RCC 7860 (cell line): ENCODE data around the gene PTPN22.

Experiments
- DNase-seq: peaks from one replicate; pipeline ENCODE4 v3.0.0-alpha.2; 2015; ENCODE audit warnings: low spot score
- FAIRE-seq: peaks from 2 replicates; lab custom pipeline; 2012; peaks lifted over from hg19 to GRCh38; lab: Jason Lieb, UNC

The PTPN22 gene

DNA sequence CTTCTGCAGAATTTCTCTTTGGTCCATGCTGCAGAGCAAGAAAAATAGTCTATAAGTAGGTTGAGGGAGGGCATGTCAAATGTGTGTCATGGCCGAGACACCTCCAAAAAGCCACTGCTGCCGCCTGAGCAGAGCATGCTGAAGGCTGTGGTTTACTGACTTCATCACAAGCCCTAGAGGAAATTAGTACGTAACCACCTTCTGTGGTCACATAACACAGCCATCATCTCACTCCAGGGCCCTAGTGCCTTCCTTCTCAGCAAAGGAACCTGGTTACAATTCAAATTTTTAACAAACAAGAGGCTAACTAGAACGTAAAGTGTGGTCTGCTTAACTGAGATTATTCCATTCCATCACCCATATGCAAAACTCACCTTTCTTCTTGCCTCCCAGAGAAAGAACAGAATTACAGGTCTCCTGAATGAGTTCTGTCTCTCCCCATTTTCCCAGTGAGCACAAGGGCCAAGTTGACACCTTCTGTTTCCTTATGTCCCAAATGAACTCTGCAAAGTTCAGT is at the start of gene PTPN22:
TSS of gene PTPN22 (minus strand) at position 116 of the 517 bp plus-strand sequence.
- peak; percentile 85 for DNase-seq
- peak; percentile 83 for FAIRE-seq

DNA sequence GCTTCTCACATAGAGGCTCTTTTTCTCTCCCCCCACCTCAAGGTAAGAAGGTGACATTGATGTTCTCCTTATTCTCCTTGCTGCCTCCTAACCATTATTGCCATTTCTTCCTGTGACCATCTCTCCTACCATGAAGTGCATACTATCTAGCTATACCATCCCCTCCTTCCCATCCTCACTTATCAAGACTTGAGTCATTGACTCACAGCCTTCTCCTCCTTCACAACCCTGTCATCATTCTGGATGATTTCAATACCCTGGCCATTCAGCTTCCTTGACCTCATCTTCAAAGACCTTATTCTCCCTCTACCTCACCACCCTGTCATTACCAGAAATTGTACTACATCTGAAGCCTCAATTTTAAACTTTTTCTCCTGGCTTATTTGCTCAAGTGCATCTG is 46.7 kb upstream of the PTPN22 start:
- DNase-seq (no peak), FAIRE-seq (no peak)

DNA sequence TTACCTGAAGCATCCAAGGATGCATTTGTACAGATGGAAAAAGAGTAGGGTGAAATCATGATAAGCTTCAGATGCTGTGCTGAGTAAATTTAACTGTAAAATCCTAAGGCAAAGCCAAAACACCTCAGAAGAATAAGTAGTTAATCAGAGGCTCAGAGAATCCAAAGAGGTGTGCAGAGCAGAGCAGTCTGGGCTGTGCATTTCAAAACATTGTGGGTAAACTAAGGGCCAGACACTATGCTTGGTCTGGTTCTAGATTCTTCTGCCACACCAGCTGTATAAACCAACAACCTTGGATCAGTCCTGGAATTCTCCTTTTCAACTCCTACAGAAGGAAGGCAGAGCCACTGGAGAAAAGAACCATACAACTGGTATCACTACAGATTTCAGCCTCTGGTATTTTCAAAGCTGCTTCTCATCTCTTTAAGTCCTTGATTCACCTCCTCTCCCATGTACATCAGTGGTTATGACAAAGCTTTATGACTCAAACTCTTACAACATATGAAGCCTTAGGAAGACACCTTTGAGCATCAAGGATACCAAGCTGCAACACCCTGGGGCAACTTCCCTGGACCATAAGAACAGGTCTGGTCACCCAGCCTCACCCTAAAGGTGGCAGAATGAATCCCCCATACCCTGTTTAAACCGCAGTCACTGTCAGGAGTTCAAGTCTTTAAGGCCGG is 46.0 kb upstream of the PTPN22 start:
- FAIRE-seq, result no peak
- peak; percentile 14 for DNase-seq

DNA sequence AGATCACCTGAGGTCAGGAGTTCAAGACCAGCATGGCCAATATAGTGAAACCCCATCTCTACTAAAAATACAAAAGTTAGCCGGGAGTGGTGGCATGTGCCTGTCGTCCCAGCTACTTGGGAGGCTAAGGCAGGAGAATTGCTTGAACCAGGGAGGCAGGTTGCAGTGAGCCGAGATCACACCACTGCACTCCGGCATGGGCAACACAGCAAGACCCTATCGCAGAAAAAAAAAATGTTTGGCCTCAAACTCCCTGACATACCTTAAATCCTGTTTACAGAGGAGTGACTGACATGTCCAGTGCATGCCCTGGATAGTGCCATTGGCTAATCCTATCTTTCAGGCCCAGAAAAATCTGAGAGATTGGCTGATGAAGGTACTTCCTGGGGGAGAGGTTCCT is 45.5 kb upstream of the PTPN22 start:
- FAIRE-seq (no peak), DNase-seq (no peak)

DNA sequence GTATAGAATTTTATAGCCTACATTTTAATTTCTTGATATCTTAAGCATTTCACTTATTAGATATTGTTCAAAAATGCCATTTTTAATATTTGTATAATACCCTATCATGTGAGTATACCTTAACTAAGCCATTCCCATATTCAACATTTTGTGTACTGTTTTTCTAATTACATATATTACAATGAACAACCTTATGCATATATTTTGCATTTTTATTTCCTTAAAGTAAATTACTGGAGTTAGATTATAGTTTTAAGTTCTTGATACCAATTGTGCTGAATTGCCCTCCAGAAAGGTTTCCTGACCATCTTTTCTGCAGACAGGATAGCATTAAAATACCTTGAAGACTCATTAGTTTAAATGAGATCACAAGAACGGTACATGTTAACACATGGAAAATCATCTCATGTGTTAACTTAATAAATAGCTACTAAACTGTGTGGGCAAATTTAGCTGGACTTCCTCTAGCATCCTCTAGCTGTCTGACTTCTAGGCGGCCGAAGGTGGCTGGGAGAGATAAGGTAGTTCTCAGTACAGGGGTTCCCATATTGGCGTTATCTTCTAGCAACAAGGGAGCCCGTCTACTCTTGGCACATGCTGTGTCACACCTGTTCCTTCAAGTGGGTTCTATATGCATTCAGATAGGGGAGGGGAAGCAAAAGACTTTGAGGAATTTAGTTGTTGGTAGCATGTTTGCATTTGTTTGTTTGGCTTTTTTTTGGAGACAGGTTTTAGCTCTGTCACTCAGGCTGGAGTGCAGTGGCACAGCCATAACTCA is 42.6 kb upstream of the PTPN22 start:
- FAIRE-seq (no peak), DNase-seq (no peak)

DNA sequence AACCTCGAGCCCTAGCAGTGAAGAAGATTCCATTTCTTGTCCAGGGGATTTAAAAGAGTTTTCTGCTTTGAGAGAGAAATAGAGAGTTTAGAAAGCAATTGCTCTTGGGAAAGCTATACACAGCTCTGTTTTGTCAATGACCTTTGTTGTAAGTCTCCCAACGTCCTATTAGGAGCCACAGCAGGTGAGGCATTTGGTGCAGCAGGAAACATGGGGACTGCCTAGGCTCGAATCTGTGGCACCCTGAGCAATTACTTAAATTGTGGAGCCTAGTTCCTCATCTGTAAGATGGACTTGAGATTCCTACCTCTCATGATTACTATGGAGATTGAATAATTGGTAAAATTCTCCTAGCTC is 41.8 kb upstream of the PTPN22 start:
- no peak for DNase-seq
- FAIRE-seq, result no peak

DNA sequence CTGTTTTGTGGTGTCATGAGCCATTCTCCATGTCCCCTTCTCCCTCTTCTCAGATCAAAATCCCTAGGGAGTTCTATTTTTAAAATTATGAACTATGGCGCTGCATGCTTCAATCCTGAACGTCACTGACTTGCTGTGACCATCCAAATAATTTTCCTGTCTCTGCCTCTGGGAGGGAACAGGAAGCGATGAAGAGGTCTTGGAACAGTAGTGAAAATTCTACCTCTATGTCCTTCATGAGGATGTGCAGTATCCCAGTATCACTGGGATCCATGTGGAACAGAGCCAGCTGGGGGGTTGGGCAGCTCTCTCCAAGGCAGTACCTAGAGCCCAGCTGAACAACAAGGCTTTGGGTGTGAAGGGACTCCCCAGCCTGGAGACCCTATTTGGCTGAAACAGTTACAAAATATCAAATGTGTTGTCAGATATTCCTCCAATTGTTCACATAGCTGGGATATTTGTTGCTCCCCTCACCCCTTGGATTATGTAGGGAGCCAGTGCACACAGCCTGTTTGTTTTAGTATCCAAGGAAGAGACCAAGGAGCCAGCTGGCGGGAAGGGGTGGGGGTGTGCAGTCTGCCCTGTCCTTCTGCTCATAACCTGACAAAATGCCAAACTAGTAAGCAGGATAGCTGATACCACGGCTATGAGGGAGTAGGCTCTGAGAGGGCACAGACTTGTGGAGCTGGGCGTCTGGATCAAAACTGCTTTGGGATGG is 41.2 kb upstream of the PTPN22 start:
- DNase-seq (no peak), FAIRE-seq (no peak)

DNA sequence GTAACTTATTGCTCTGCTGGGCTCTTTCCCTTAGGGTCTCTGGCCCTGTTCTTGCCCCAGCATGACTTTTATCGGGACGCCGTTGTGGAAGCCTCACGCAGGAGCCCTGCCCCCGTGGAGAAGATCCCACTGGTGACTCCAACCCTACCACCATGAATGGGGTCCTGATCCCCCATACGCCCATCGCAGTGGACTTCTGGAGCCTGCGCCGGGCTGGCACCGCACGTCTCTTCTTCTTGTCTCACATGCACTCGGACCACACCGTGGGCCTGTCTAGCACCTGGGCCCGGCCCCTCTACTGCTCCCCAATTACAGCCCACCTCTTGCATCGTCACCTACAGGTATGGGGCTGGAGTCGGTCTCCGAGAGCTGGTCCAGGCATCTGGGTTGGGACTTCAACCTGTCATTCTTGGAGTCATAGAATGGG is 33.9 kb upstream of the PTPN22 start:
- DNase-seq (peak; percentile 5), FAIRE-seq (no peak)

DNA sequence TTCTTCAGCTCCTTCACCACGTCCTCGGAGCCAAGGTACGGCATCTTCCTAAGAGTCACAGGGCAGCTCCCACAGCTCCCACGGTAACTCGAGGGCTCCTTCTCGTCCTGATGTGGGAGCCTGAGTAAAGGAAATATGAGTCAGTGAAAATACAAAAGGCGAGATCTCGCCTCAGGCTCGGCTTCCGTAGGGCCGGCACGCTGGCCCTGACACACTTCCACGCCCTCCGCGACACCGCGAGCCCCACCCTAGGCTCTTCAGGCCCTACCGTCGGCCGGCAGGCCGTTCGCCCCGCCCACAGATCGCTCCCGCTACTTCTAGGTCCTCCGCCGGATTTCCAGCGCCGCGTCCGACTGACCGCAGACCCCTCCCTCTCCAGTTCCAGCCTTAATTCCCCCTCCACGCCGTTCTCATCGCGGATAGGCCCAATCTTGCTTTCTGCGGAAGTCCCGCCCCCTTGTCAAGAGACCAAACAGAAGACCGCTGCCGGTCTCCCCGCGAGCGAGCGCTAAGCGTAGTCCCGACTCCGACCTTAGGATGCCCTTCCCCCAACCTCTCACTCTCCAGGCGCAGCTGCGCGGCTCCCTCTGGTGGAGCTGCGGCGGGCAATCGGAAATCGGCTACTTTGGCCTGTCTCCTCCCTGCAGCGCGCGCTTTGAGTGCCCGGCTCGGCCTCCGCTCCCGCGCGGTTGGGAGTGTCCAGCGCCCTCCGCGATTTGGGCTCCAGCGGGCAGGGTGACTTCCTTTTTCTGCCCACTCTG is 33.3 kb upstream of the PTPN22 start, which contains the start of the genes AP4B1 and DCLRE1B:
TSS of gene AP4B1 (minus strand) at position 126 of the 761 bp plus-strand sequence. CDS start at position 44, 82 bp downstream.
TSS of gene DCLRE1B (plus strand) at position 653 of the 761 bp plus-strand sequence. CDS start 261 bp downstream, outside the sequence.
- peak; percentile 99 for DNase-seq
- FAIRE-seq, result peak; percentile 92

DNA sequence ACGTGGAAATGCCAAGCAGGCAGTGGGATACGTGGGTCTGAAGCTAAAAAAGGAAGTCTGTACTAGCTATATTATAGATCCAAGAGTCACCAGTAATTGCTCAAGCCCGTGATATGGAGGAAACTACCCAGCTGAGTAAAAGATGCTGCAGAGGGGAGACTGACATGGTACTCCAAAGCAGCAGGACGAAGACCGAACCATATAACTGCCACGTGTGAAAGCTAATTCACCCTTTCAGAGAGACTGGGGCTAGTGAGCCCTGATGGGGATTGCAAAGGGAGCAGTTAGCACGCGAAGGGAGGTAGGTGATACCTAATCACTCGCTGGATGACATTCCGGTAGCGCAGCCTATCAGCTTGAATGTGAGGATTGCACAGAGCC is 32.8 kb upstream of the PTPN22 start:
- DNase-seq (no peak), FAIRE-seq (no peak)

DNA sequence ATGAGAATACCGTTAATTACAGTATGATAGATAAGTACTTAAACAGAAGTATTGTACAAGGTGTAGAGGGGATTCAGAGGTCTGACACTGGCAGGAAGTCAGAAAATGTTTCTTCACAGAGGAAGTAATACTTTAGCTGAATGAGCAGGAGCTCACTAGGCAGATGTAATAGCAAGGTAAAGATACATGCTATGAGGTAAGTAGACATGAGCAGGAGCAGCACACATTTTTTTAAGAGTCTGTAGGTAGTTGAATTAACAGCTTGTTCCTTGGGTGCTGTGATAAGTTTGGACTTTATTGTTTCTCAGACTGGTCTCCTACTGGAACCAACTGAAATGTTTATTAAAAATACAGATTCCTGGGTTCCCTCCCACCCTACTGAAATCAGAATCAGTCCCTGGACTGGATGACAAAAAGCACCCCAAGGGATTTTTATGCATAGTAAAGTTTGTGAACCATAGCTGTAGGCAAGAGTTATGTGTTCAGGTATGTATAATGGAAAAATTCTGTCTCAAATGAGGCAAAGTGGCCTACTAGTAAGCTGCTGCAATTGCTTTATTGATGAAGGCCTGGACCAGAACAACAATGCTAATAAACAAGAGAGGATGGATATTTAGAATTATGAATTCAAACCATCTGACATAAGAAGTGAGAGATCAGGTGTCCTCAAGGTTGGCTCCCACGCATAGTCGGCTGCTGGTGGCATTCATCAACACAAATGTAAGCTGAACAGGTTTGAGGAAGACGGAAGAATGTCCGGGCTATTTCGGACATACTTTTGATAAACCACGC is 32.2 kb upstream of the PTPN22 start:
- FAIRE-seq (no peak), DNase-seq (peak; percentile 14)

DNA sequence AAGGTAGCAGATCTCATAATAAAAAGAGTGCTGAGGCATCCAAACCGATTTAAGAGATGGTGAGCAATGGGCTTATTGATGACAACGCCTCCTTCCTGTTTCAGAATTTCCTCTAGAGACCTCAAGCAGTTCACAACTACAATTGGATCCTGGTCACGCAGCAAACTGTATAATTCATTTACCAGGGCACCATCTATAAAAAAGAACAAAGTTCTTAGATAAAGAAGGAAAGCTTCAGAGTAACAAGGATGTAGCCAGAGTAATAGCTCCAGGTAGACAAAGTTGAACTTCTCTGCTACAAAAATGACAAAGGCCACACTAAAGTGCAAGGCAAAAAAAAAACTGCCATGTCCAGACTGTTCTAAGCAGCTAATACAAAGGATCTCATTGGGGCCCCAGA is 29.7 kb upstream of the PTPN22 start:
- DNase-seq, result no peak
- FAIRE-seq, result no peak

DNA sequence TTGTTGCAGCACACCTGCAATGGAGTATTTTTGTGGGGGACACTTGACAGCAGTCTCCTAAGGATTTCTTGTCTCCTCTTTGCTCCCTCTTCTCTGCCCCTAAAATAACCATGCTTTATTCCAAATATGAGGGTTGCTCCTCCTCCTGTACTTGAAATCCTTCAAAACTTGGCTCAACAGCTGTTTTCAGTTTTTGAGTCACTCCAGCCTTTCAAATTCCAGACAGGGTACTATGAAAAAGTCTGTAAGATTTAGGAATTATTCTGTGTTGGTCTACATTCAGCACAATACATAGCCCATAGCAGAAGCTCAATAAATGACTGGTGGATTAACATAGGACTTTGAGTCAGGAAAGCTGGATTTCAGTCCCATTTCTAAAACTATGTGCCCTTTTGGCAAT is 27.6 kb upstream of the PTPN22 start:
- DNase-seq, result no peak
- no peak for FAIRE-seq

DNA sequence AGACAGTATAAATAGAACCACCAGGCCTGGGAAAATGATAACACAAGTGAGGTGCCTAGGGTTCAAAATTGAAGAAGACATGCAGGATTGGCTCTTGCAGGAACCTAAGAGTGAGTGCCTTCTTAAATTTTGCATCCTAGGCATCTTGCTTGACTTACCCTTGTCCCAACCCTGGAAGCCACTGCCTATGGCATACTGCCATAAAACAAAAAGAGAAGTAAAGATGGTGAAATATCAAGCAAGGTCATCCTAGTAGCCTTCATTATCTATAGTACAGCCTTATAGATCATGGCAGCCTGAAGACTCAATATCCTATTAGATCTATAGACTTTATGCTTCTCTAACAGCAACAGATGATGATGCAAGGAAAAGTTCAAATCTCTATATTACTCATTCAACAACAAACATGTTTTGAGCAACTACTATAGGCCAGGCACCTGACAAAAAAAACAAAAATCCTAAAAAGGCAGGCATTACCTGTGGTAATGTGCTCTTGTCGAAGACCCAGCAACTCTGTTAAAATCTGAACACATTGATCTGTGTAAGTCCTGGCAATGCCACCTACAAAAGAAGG is 26.8 kb upstream of the PTPN22 start:
- FAIRE-seq (no peak), DNase-seq (no peak)

DNA sequence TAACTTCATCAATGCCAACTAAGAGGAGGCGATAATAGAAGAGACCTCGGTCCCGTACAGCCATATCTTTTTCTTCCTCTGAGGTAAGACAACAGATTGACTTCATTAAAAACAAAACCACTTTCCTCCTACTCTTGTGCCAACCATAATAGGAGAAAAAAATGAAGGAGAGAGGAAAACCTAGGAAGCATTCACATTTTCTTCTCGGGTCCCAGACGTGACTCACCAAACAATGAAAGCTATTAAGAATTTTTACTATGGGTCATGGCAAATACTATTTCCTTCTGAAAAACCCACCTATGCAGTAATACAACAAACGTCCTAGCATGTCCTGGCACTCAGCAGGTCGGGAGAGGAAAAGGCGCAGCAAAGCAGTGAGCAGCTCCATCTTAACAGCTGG is 24.4 kb upstream of the PTPN22 start:
- DNase-seq, result no peak
- FAIRE-seq, result no peak

DNA sequence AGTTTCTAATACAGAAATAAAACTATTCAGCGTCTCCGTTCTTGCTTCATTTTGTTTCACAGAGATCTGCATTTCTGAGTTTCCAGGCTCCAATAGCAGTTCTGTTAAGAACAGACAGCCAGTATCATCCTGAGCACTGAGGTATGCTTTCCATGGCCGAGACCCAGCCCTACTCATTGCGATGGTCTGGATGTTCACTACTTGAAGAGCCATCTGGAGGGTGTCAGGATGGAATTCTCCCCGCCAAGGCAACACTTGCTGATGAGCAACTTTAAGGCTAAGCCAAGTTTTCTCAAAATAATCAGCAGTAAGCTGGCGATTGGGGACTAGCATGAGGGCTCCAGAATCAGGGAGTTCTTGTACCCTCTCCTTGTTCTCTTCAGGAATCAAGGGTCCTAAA is 23.6 kb upstream of the PTPN22 start:
- DNase-seq (no peak), FAIRE-seq (no peak)

DNA sequence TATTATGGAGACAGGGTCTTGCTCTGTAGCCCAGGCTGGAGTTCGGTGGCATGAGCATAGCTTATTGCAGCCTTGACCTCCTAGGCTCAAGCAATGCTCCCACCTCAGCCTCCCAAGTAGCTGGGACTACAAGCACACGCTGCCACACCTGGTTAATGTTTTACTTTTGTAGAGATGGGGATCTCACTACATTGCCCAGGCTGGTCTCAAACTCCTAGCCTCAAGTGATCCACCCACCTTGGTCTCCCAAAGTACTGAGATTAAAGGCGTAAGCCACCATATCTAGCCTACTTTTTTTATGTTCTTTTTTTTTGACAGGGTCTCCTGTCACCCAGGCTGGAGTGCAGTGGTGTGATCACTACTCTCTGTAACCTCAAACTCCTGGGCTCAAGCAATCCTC is 21.8 kb upstream of the PTPN22 start:
- no peak for DNase-seq
- FAIRE-seq, result no peak

DNA sequence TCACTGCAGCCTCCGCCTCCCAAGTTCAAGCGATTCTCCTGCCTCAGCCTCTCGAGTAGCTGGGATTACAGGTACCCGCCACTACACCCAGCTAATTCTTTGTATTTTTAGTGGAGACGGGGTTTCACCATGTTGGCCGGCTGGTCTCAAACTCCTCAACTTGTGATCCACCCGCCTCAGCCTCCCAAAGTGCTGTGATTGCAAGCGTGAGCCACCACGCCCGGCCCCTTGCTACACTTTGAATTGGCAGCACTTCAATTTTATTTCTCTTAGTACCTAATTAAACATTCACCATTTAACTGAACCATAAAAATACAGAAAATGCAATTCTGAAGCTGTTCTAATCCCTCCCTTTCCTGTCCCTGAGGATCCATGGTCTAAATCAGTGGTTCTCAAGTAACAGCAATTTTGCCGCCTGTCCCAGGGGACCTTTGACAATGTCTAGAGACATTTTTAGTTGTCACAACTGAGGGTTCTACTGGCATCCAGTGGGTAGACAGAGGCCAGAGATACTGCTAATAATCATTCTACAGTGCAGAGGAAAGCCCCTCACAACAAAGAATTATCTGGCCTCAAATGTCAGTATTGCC is 20.2 kb upstream of the PTPN22 start:
- FAIRE-seq (no peak), DNase-seq (no peak)

DNA sequence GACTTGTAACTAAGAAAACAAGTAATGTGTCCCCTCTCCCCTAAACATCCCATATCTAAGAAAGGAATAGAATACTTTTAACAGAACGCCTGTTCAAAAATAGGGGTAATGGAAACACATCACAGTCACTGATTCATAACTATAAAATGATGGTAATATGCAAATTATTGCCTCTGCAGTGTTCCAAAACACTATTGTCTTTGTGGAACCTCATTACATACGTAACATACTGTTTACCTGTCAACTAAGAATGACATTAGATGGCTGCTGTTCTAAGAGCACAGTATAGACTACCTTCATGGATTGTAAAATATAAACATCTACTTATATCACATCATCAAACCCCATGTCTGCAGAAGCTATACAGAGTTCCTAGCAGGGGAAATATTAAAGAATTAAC is 19.3 kb upstream of the PTPN22 start:
- FAIRE-seq, result no peak

More for the DNA sequence above, 19.3 kb upstream of the PTPN22 start:
- no peak for DNase-seq
